ENCODE measurements around the gene DCTN2.
"Not testable (repeated sequence)": the region's sequence is repeated elsewhere in the genome, so short reads cannot be mapped to it uniquely, and the experiment has no call there.

The DCTN2 gene

GRCh38 chr12:57576613-57577160 lies 29.7 kb upstream of the DCTN2 start:
- no peak for DNase-seq

- DNase-seq, result no peak
Measured at GRCh38 chr12:57575771-57576612, 29.0 kb upstream of the DCTN2 start.

- DNase-seq, result no peak
Measured at GRCh38 chr12:57574795-57575194, 27.8 kb upstream of the DCTN2 start.

- no peak for DNase-seq
Measured at GRCh38 chr12:57571926-57572762, 25.2 kb upstream of the DCTN2 start.

- DNase-seq, result not testable (repeated sequence)
Measured at GRCh38 chr12:57570438-57570837, 23.4 kb upstream of the DCTN2 start.

- no peak for DNase-seq
Measured at GRCh38 chr12:57569858-57570257, 22.9 kb upstream of the DCTN2 start.

GRCh38 chr12:57568838-57569237 lies 21.8 kb upstream of the DCTN2 start:
- no peak for DNase-seq

- no peak for DNase-seq
Measured at GRCh38 chr12:57564178-57564740, 17.3 kb upstream of the DCTN2 start.

GRCh38 chr12:57563358-57563757 lies 16.4 kb upstream of the DCTN2 start:
- DNase-seq, result no peak

GRCh38 chr12:57561117-57561516 lies 14.1 kb upstream of the DCTN2 start:
- DNase-seq, result not testable (repeated sequence)

- no peak for DNase-seq
Measured at GRCh38 chr12:57560516-57560915, 13.5 kb upstream of the DCTN2 start.

GRCh38 chr12:57558864-57559263 lies 11.9 kb upstream of the DCTN2 start:
- DNase-seq, result no peak

GRCh38 chr12:57554897-57555296 lies 7.9 kb upstream of the DCTN2 start:
- DNase-seq, result no peak

GRCh38 chr12:57554453-57554852 lies 7.5 kb upstream of the DCTN2 start:
- DNase-seq, result no peak

GRCh38 chr12:57553343-57554202 lies 6.6 kb upstream of the DCTN2 start:
- no peak for DNase-seq

GRCh38 chr12:57552835-57553313 lies 5.9 kb upstream of the DCTN2 start:
- no peak for DNase-seq

- DNase-seq, result no peak
Measured at GRCh38 chr12:57552306-57552651, 5.3 kb upstream of the DCTN2 start.

GRCh38 chr12:57551637-57552305 lies 4.8 kb upstream of the DCTN2 start:
- no peak for DNase-seq

GRCh38 chr12:57550641-57551549 lies 3.9 kb upstream of the DCTN2 start:
- no peak for DNase-seq

- DNase-seq, result peak; percentile 54
Measured at GRCh38 chr12:57549909-57550640, 3.1 kb upstream of the DCTN2 start, which contains the start of gene KIF5A. Gene KIF5A, plus strand, starts transcription at chr12:57550044. Its CDS starts 228 bp downstream, at chr12:57550272.

Data from CD4-positive, alpha-beta T cell treated with Interleukin-17A for 1 hour (primary cell).